Erythroblast (primary cell): ENCODE results near the gene FCHSD2.

Experiments
- DNase-seq, 2 experiments: peaks; one replicate each; lab custom pipeline; 2025; lab: John Stamatoyannopoulos, UW
- GATA1 ChIP-seq: IDR thresholded peaks from 2 replicates; pipeline ENCODE4 v1.6.1; 2011; ENCODE audit warnings: low read depth, mild to moderate bottlenecking, control low read depth, low read length, moderate library complexity
- POLR2A ChIP-seq: IDR thresholded peaks from 2 replicates; pipeline ENCODE4 v1.6.1; 2011; ENCODE audit warnings: mild to moderate bottlenecking, low read length

The FCHSD2 gene

DNA sequence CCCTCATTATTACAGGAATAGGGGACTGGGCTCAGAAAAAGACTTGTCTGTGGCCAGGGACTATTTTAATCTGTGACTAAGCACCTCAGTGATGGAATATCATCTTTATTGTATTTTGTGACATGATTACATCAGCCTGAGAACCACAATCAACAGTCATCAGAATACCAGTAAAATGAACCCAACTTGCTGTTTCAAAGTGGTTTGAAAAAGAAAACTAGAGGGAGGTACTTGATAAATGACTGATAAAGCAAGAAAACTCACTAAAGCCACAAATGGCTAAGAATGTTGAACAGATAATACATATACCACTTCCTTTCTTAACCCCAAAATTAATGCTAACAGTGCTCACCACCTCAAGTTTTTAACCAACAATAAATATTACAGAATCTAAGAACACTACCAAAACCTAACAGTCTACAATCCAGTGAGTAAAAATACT, 172.2 kb downstream of the FCHSD2 start:
- peak; percentile 8 to 22 for DNase-seq
- TF ChIP-seq POLR2A (peak; percentile 18), GATA1 (no peak)

DNA sequence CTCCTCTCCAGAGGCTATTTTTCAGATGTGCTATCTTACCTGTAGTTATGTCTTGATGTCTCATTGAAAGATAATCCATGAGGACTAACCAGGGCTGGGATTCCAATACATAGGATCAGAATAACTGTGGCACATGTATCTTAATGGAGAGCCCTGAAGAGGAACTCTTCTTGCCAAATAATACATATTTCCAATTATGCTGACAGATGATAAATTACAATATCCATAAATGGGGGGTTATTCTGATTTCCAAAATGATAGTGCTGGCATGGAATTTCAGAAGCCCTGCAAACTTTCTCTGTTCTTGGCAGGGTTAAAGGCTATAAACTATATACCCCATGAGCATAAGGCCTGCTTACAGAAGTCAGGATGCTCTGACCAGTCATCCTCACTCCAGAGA, 173.7 kb downstream of the FCHSD2 start:
- TF ChIP-seq GATA1 (no peak), POLR2A (no peak)

DNA sequence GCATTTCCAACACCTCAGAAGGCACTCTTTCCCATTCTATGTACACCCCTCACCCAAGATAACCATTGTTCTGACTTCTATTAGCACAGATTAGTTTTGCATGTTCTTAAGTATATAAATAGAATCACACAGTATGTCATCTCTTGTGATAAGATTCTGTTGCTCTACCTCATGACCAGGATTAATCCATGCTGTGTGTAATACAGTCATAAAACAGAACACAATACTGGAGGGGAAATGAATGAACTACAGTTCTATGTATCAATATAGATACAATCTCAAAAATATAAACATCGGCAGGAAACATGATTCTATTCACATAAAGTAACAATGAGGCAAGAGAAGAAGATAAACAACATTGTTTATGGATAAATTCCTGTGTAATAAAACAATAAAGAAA, 176.4 kb downstream of the FCHSD2 start:
- no peak for DNase-seq
- TF ChIP-seq POLR2A, result no peak
- TF ChIP-seq GATA1, result no peak

More for the DNA sequence above, 173.7 kb downstream of the FCHSD2 start:
- DNase-seq, result no peak

- no peak for DNase-seq
- TF ChIP-seq GATA1, result no peak
- no peak for TF ChIP-seq POLR2A
Measured at GRCh38 chr11:72962717-72963116, 179.4 kb downstream of the FCHSD2 start.

- peak; percentile 4 to 48 for DNase-seq
Measured at GRCh38 chr11:72962084-72962483, 180.0 kb downstream of the FCHSD2 start.

GRCh38 chr11:72959998-72960731, 182.0 kb downstream of the FCHSD2 start:
- no peak for DNase-seq
- TF ChIP-seq POLR2A (no peak), GATA1 (no peak)

More at GRCh38 chr11:72962084-72962483, 180.0 kb downstream of the FCHSD2 start:
- no peak for TF ChIP-seq GATA1
- TF ChIP-seq POLR2A, result no peak

DNA sequence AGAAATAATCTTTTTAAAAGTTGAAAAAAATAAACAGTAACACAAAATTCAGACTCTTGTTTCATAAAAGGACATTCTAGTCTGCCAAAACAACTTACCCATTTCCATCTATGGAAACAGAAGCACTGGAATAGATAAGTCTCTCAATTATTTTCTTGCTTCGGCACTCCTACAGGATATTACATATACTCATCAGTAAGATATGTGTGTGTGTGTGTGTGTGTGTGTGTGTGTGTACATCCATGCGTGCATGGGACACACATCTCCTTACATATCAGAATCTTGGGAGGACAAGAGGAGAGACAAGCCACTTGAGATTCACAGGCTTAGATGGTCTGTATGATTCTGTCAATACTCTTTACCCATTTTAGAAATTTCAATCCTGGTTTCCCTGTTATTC, 183.3 kb downstream of the FCHSD2 start:
- no peak for TF ChIP-seq GATA1
- TF ChIP-seq POLR2A, result no peak
- no peak for DNase-seq

- TF ChIP-seq POLR2A (no peak), GATA1 (no peak)
- DNase-seq, result no peak
Measured at GRCh38 chr11:72955466-72955865, 186.7 kb downstream of the FCHSD2 start.

DNA sequence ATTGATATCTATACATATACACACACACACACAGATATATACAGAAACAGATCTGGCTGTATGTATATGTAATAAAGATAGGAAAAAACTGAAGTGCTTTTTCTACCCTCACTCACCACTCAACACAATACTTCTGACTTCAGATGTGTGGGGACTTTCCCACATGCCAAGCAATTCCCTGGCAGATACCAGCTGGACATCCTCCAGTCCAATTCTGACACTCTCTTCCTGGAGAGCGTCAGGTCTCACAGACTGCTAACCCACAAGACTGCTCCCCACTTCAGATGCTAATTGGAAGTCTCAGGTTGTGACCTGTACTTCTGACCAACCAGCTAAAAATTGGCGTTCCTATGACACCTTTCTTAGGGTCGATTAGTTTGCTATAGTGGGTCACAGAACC, 187.3 kb downstream of the FCHSD2 start:
- no peak for DNase-seq
- TF ChIP-seq GATA1, result no peak
- no peak for TF ChIP-seq POLR2A

DNA sequence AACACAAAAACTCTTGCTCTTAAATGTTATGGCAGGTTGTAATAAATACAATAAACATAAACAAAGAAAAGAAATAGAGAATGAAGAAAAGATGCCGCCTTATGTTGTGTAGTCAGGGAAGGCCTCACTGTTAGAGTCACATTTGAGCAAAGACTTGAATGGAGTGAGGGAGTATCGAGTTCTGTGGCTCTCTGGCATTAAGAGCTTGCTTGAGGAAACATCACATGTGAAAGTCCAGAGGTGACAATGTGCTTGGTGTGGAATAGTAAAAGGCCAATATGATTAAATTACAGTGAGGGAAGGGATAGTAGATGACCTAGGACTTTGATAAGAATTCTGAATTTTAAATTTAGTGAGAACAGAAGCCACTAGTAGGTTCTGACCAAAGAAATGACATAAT, 188.5 kb downstream of the FCHSD2 start:
- no peak for DNase-seq
- TF ChIP-seq GATA1 (no peak), POLR2A (no peak)

GRCh38 chr11:72951888-72952287, 190.2 kb downstream of the FCHSD2 start:
- DNase-seq, result no peak
- TF ChIP-seq GATA1, result no peak
- TF ChIP-seq POLR2A, result no peak

- TF ChIP-seq POLR2A (no peak), GATA1 (no peak)
- DNase-seq, result peak in 1 of 2 experiments; percentile 11
Measured at GRCh38 chr11:72951193-72951592, 190.9 kb downstream of the FCHSD2 start.

DNA sequence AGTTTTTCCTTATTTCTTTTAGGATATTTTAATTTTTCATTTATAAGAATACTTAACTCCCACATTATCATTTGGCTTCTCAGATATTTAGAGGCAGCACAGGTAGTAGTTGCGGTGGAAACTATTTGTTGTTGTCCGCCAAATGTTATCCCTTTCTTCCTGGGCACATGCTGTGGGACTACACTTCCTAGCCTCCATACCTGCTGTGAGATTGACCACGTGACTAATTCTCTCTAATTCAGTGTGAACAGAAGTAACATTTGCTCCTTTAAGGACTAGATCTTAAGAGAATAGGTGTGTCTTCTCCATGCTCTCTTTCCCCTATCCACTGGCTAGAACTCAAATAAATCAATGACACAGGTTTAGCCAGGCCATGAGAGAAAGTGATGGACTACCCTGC, 191.4 kb downstream of the FCHSD2 start:
- no peak for DNase-seq
- TF ChIP-seq GATA1, result no peak
- no peak for TF ChIP-seq POLR2A

DNA sequence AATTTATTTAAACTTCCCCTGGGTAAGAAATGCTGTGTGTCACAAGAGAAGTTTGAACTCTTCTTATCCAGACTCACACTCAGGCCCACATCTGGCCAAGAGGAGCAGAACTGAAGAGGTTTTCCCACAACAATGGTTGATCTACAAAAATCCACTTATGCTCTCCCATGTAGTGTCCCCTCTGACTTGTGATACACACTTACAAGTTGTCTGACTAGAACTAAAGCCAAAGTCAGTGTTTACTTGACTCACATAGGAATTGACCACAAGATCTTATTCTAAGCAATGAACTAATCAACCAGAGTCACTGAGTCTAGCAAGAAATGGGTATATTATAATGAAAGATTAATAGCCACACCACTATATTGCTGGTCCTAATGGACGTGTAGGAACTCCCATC, 194.9 kb downstream of the FCHSD2 start:
- TF ChIP-seq POLR2A (no peak), GATA1 (no peak)

GRCh38 chr11:72943664-72944063, 198.5 kb downstream of the FCHSD2 start:
- DNase-seq, result no peak
- TF ChIP-seq GATA1, result no peak
- no peak for TF ChIP-seq POLR2A

More for the DNA sequence above, 194.9 kb downstream of the FCHSD2 start:
- no peak for DNase-seq
